ENCODE results near the gene ARHGEF16.

ARHGEF16 gene

GRCh38 chr1:3441880-3442279 lies 12.6 kb upstream of the ARHGEF16 start:
- no peaks in the 10 kb centered on the region for H3K27me3 ChIP-seq (ENCODE audit: control insufficient read depth, insufficient read depth, low read length)
- H3K9ac ChIP-seq = no peak overlapping the region
- no peak overlapping the region for H3K4me2 ChIP-seq (ENCODE audit: low read length)
- no peak overlapping the region for H3K4me3 ChIP-seq (ENCODE audit: low read depth, low read length)
- no peaks in the 10 kb centered on the region for H3K9me3 ChIP-seq (ENCODE audit: control insufficient read depth, low read length)
- no peaks in the 10 kb centered on the region for H3K79me2 ChIP-seq
- no peaks in the 10 kb centered on the region for H3K4me1 ChIP-seq
- TF ChIP-seq, protein P1, sequence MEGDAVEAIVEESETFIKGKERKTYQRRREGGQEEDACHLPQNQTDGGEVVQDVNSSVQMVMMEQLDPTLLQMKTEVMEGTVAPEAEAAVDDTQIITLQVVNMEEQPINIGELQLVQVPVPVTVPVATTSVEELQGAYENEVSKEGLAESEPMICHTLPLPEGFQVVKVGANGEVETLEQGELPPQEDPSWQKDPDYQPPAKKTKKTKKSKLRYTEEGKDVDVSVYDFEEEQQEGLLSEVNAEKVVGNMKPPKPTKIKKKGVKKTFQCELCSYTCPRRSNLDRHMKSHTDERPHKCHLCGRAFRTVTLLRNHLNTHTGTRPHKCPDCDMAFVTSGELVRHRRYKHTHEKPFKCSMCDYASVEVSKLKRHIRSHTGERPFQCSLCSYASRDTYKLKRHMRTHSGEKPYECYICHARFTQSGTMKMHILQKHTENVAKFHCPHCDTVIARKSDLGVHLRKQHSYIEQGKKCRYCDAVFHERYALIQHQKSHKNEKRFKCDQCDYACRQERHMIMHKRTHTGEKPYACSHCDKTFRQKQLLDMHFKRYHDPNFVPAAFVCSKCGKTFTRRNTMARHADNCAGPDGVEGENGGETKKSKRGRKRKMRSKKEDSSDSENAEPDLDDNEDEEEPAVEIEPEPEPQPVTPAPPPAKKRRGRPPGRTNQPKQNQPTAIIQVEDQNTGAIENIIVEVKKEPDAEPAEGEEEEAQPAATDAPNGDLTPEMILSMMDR (IDR thresholded peaks at IDR 0.05) = no peak
- H2AFZ ChIP-seq = no peak overlapping the region
- H3K27ac ChIP-seq = no peak overlapping the region
- no peaks in the 10 kb centered on the region for H3K36me3 ChIP-seq (ENCODE audit: control insufficient read depth, insufficient read depth, low read length)

DNA sequence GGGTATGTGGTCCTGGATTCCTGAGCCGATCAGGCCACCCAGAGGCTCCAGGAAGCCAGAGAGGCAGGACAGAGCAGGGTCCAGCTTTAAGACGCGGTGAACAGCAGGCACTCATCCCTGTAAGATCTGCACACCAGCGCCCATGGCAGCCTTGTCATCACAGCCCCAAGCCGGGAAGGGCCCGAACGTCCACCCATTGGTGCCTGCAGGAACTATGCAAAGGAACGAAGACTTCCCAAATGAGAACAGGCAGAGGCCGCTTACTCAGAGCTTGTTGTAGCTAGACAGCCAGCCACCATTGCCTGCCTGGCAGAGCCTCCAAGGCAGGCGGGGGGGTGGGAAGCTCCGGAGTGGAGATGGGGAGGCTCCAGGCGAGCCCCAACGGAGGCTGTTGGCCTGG lies 12.1 kb upstream of the ARHGEF16 start:
- no peaks in the 10 kb centered on the region for H3K79me2 ChIP-seq
- no peak overlapping the region for H3K27ac ChIP-seq
- H3K36me3 ChIP-seq (ENCODE audit: control insufficient read depth, insufficient read depth, low read length) = no peaks in the 10 kb centered on the region
- H3K9ac ChIP-seq = no peak overlapping the region
- H3K9me3 ChIP-seq (ENCODE audit: control insufficient read depth, low read length) = no peaks in the 10 kb centered on the region
- no peaks in the 10 kb centered on the region for H3K4me1 ChIP-seq
- no peak overlapping the region for H3K4me2 ChIP-seq (ENCODE audit: low read length)
- no peaks in the 10 kb centered on the region for H3K27me3 ChIP-seq (ENCODE audit: control insufficient read depth, insufficient read depth, low read length)
- TF ChIP-seq, protein P1 (IDR thresholded peaks at IDR 0.05) = no peak
- no peak overlapping the region for H2AFZ ChIP-seq
- H3K4me3 ChIP-seq (ENCODE audit: low read depth, low read length) = no peak overlapping the region

GRCh38 chr1:3442901-3443300 lies 11.6 kb upstream of the ARHGEF16 start:
- Histone ChIP-seq H3K4me1 (no peaks in the 10 kb centered on the region), H3K4me2 (ENCODE audit: low read length) (no peak overlapping the region), H3K27ac (no peak overlapping the region), H3K79me2 (no peaks in the 10 kb centered on the region), H2AFZ (no peak overlapping the region), H3K36me3 (ENCODE audit: control insufficient read depth, insufficient read depth, low read length) (no peaks in the 10 kb centered on the region), H3K27me3 (ENCODE audit: control insufficient read depth, insufficient read depth, low read length) (no peaks in the 10 kb centered on the region), H3K9me3 (ENCODE audit: control insufficient read depth, low read length) (no peaks in the 10 kb centered on the region), H3K4me3 (ENCODE audit: low read depth, low read length) (no peak overlapping the region), H3K9ac (no peak overlapping the region)
- TF ChIP-seq, protein P1 (IDR thresholded peaks at IDR 0.05) = no peak

DNA sequence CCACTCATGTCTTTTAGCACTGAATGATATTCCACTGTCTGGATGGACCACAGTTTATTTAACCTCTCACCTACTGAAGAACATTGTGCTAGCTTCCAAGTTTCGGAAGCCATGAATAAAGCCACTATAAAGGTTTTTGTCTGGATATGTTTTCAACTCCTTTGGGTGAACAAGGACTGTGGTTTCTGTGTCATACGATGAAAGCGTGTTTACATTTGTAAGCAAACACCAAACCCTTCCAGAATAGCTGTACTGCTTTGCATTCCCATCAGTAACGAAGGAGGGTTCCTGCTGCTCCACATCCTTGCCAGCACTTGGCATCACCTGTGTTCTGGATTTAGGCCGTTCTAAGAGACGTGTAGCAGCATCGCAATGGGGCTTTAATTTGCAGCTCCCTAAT lies 10.7 kb upstream of the ARHGEF16 start:
- H3K4me2 ChIP-seq (ENCODE audit: low read length) = no peak overlapping the region
- no peak overlapping the region for H2AFZ ChIP-seq

DNA sequence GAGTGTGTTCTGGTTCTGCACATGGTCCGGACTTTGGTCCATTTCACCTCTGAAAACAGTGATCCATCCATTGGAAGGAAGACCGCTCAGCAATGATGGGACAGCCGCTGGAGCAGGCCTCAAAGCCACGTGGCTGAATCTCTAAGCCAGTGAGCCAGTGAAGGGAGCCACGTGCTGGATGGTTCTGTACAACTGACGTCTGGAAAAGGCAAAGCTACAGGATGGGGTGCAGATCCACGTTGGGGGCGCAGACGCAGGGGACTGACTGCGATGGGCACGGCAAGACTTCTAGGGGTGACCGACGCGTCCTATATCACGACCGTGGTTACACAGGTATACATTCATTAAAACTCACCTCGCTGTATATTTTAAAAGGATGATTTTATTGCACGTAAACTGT lies 10.2 kb upstream of the ARHGEF16 start:
- Histone ChIP-seq H3K4me3 (ENCODE audit: low read depth, low read length) (no peak overlapping the region), H2AFZ (no peak overlapping the region), H3K9me3 (ENCODE audit: control insufficient read depth, low read length) (no peaks in the 10 kb centered on the region), H3K36me3 (ENCODE audit: control insufficient read depth, insufficient read depth, low read length) (no peaks in the 10 kb centered on the region), H3K79me2 (no peaks in the 10 kb centered on the region), H3K4me1 (no peaks in the 10 kb centered on the region), H3K4me2 (ENCODE audit: low read length) (no peak overlapping the region), H3K27me3 (ENCODE audit: control insufficient read depth, insufficient read depth, low read length) (no peaks in the 10 kb centered on the region), H3K27ac (no peak overlapping the region), H3K9ac (no peak overlapping the region)
- TF ChIP-seq, protein P1 (IDR thresholded peaks at IDR 0.05) = no peak

More for the DNA sequence above, 10.7 kb upstream of the ARHGEF16 start:
- no peak overlapping the region for H3K9ac ChIP-seq
- no peaks in the 10 kb centered on the region for H3K4me1 ChIP-seq
- no peaks in the 10 kb centered on the region for H3K9me3 ChIP-seq (ENCODE audit: control insufficient read depth, low read length)
- no peaks in the 10 kb centered on the region for H3K36me3 ChIP-seq (ENCODE audit: control insufficient read depth, insufficient read depth, low read length)
- no peak overlapping the region for H3K27ac ChIP-seq
- no peak overlapping the region for H3K4me3 ChIP-seq (ENCODE audit: low read depth, low read length)
- no peaks in the 10 kb centered on the region for H3K79me2 ChIP-seq
- H3K27me3 ChIP-seq (ENCODE audit: control insufficient read depth, insufficient read depth, low read length) = no peaks in the 10 kb centered on the region
- TF ChIP-seq, protein P1 (IDR thresholded peaks at IDR 0.05) = no peak
